K562 (cell line): ENCODE data around the gene GOLGA5. TPM values are rescaled to one million over a fixed set of nuclear protein-coding genes. Genes with fewer than 3 reads are reported as not detected.

Experiments
- ATAC-seq: fragments of 200-7000 bp; cut with Tn5 transposase; 3 replicates; pipeline ENCODE4 v1.9.1; 2020; ENCODE audit warnings: moderate library complexity
- BruUV-seq: library from RNA; stranded (reverse); fragments of 400-500 nt; replicated peaks from 2 replicates; lab custom pipeline; 2021; lab: Mats Ljungman, UMichigan
- CTCF ChIA-PET: fragments of 300-600 bp; formaldehyde crosslinking; extraction: SDS; loops from one replicate; lab custom pipeline; 2021; ENCODE audit warnings: low intra/inter-chr PET ratio; lab: Yijun Ruan, JAX
- POLR2A ChIA-PET: fragments of 300-600, 350-650 bp; sonication (Branson Sonifier 250); formaldehyde crosslinking; extraction: SDS; loops from one replicate; lab custom pipeline; 2021; ENCODE audit warnings: antibody characterized with exemption, inconsistent platforms; lab: Yijun Ruan, JAX
- DNase-seq, 4 experiments: peaks; one replicate each; pipeline versions ENCODE4 v3.0.0 to v3.0.0-alpha.2; 2011 to 2018; ENCODE audit warnings: low spot score in 3 of 4, mixed read lengths in 3 of 4; ENCODE audit errors: extremely low read depth in 1 of 4
- FAIRE-seq: peaks from 2 replicates; lab custom pipeline; 2011; peaks lifted over from hg19 to GRCh38; lab: Jason Lieb, UNC
- H2AFZ ChIP-seq: 2 replicates; pipeline ENCODE4 v1.6.0; 2011; ENCODE audit warnings: low read depth, low read length, control low read depth, inconsistent platforms
- H3K27ac ChIP-seq: fragments of 200-600 bp; 3 replicates; pipeline ENCODE4 v1.8.0; 2011; ENCODE audit warnings: low read depth, mild to moderate bottlenecking, control low read depth, inconsistent platforms, low read length, moderate library complexity, mixed read lengths; ENCODE audit errors: extremely low read depth
- H3K27me3 ChIP-seq, 2 experiments: fragments of 300-600 bp in 1 of 2; 2 replicates in 1 of 2; 3 replicates in 1 of 2; pipeline versions ENCODE4 v1.6.0 to v1.8.0; 2011; ENCODE audit warnings: inconsistent platforms in 2 of 2, low read length in 2 of 2, mild to moderate bottlenecking in 1 of 2, mixed read lengths in 1 of 2, moderate library complexity in 1 of 2; ENCODE audit not compliant: control insufficient read depth in 2 of 2, insufficient read depth in 2 of 2
- H3K36me3 ChIP-seq: fragments of 300-600 bp; 3 replicates; pipeline ENCODE4 v1.8.0; 2011; ENCODE audit warnings: mild to moderate bottlenecking, low read length, inconsistent platforms; ENCODE audit not compliant: control insufficient read depth, insufficient read depth
- H3K4me1 ChIP-seq, 2 experiments: fragments of 200-600 bp in 1 of 2; replicated peaks in 1 of 2; 2 replicates in 1 of 2; 3 replicates in 1 of 2; pipeline versions ENCODE4 v1.5.1 to v1.8.0; 2011; ENCODE audit warnings: inconsistent platforms in 2 of 2, low read length in 2 of 2, mild to moderate bottlenecking in 1 of 2, mixed read lengths in 1 of 2, moderate library complexity in 1 of 2; ENCODE audit not compliant: control insufficient read depth in 2 of 2, insufficient read depth in 2 of 2
- H3K4me2 ChIP-seq: 2 replicates; pipeline ENCODE4 v1.6.1; 2011; ENCODE audit warnings: low read length, control low read depth, inconsistent platforms, mixed read lengths; ENCODE audit not compliant: insufficient read depth
- H3K4me3 ChIP-seq: fragments of 200-600 bp; sonication (generic), shearing (Covaris generic); 2 replicates; pipeline ENCODE4 v1.5.1; 2016; ENCODE audit warnings: control low read depth, inconsistent platforms
- H3K79me2 ChIP-seq: fragments of 200-600 bp; 3 replicates; pipeline ENCODE4 v1.8.0; 2011; ENCODE audit warnings: low read length, inconsistent platforms; ENCODE audit not compliant: control insufficient read depth, insufficient read depth
- H3K9ac ChIP-seq, 2 experiments: 2 replicates each; pipeline versions ENCODE4 v1.6.0 to v1.6.1; 2011; ENCODE audit warnings: low read depth in 2 of 2, low read length in 2 of 2, control low read depth in 1 of 2, inconsistent platforms in 1 of 2, mild to moderate bottlenecking in 1 of 2, mixed read lengths in 1 of 2; ENCODE audit not compliant: insufficient read depth in 1 of 2
- H3K9me1 ChIP-seq: one replicate; pipeline ENCODE4 v1.6.0; 2011; ENCODE audit warnings: inconsistent platforms, mild to moderate bottlenecking, low read length, moderate library complexity; ENCODE audit not compliant: control insufficient read depth, insufficient read depth
- H3K9me3 ChIP-seq: replicated peaks from 2 replicates; pipeline ENCODE4 v1.5.1; 2011; ENCODE audit warnings: low read depth, low read length, inconsistent platforms; ENCODE audit not compliant: control insufficient read depth, insufficient read depth
- H4K20me1 ChIP-seq: replicated peaks from 2 replicates; pipeline ENCODE4 v1.6.1; 2011; ENCODE audit warnings: low read length, inconsistent platforms, mixed read lengths; ENCODE audit not compliant: control insufficient read depth, insufficient read depth
- BDP1 ChIP-seq: IDR thresholded peaks from 3 replicates; pipeline ENCODE4 v1.6.1; 2011; ENCODE audit not compliant: insufficient read length, insufficient read depth
- CAMTA2 ChIP-seq: fragments of 250-450 bp; sonication (Bioruptor Pico); conservative IDR thresholded peaks from 2 replicates; pipeline ENCODE4 v1.5.1; 2022
- COPS2 ChIP-seq: fragments of 450-650 bp; conservative IDR thresholded peaks from 2 replicates; pipeline ENCODE4 v1.6.1; 2016; ENCODE audit warnings: mild to moderate bottlenecking, moderate library complexity
- ELK3 ChIP-seq: fragments of 450-650 bp; formaldehyde crosslinking; IDR thresholded peaks from 2 replicates; pipeline ENCODE4 v1.4.0; 2020; ENCODE audit warnings: mild to moderate bottlenecking
- NCOA4 ChIP-seq: fragments of 450-650 bp; IDR thresholded peaks from 2 replicates; pipeline ENCODE4 v1.6.1; 2018; ENCODE audit warnings: mild to moderate bottlenecking; ENCODE audit not compliant: partially characterized antibody
- SIX5 ChIP-seq, 2 experiments: IDR thresholded peaks; 2 replicates each; pipeline ENCODE4 v1.6.1; 2011; ENCODE audit warnings: low read length in 2 of 2, borderline replicate concordance in 1 of 2, low read depth in 1 of 2, mild to moderate bottlenecking in 1 of 2, moderate library complexity in 1 of 2; ENCODE audit not compliant: insufficient read depth in 1 of 2
- SMARCE1 ChIP-seq: fragments of 450-650 bp; IDR thresholded peaks from 2 replicates; pipeline ENCODE4 v1.7.1; 2016; ENCODE audit warnings: mild to moderate bottlenecking
- SP1 ChIP-seq: sonication (generic); formaldehyde crosslinking; IDR thresholded peaks from 2 replicates; pipeline ENCODE4 v1.8.1; 2022; ENCODE audit warnings: mild to moderate bottlenecking, missing genetic modification reagents
- ZNF124 ChIP-seq: sonication (generic); formaldehyde crosslinking; IDR thresholded peaks from 2 replicates; pipeline ENCODE4 v1.8.1; 2022; ENCODE audit warnings: missing genetic modification reagents
- ZNF551 ChIP-seq: fragments of 250-450 bp; sonication (Bioruptor Pico); IDR thresholded peaks from 2 replicates; pipeline ENCODE4 v1.5.0; 2021; ENCODE audit warnings: mild to moderate bottlenecking, moderate library complexity
- WGBS: fragments of 100-300 bp; shearing (Covaris generic); methylation state at CpG from one replicate; pipeline ENCODE4 v1.1.6; 2016; ENCODE audit warnings: low coverage, mixed read lengths; ENCODE audit not compliant: insufficient coverage; ENCODE audit errors: missing lambda C conversion rate; 5-methylcytosine and 5-hydroxymethylcytosine counted together
- in situ Hi-C: fragments of 300-500 bp; cut with MboI; formaldehyde crosslinking; loops from 4 replicates; pipeline ENCODE4 v1.15.0; 2018; ENCODE audit warnings: inconsistent platforms, mixed read lengths
- intact Hi-C: fragments of 100-400 bp; cut with micrococcal nuclease; formaldehyde crosslinking; loops from 2 replicates; pipeline ENCODE4 v1.14.2; 2022
- polyA plus RNA-seq, 8 experiments: library from polyadenylated mRNA; depleted of rRNA in 4 of 8; stranded (reverse) in 5 of 8; unstranded in 3 of 8; fragments of >200 nt; fragmentation: Nextera tagmentation in 2 of 8; fragmentation: Illumina TruSeq in 1 of 8; extraction: Ambion mirVana in 2 of 8; extraction: Trizol in 1 of 8; gene quantifications; 2 replicates each; pipeline versions ENCODE4 v1.2.1 to v1.2.3, GENCODE V29; 2011 to 2014; ENCODE audit warnings: inconsistent platforms in 1 of 8, missing spikeins in 1 of 8
- total RNA-seq, 7 experiments: library from RNA; depleted of rRNA in 6 of 7; stranded (reverse); fragments of >200 nt in 6 of 7; fragmentation: Illumina TruSeq in 2 of 7; extraction: Trizol in 2 of 7; gene quantifications; 2 replicates each; pipeline versions ENCODE4 v1.2.1 to v1.2.3, GENCODE V29; 2011 to 2021; ENCODE audit warnings: low replicate concordance in 1 of 7
- TF ChIP-seq, protein P1 (sequence below), 2 experiments: fragments of 450-650 bp in 1 of 2; sonication (generic) in 1 of 2; formaldehyde crosslinking; conservative IDR thresholded peaks; 2 replicates each; pipeline versions ENCODE4 v1.4.0 to v1.8.1; 2020 to 2022; ENCODE audit warnings: mild to moderate bottlenecking in 1 of 2, missing genetic modification reagents in 1 of 2

The GOLGA5 gene
- total and polyA plus RNA-seq, 9 of the 15 experiments (the other 6 are each of a cell fraction or from before 2014, with no cell fraction given): 5.7 to 19.6 (median 12.7) TPM

GRCh38 chr14:92755495-92755894 is 38.6 kb upstream of the GOLGA5 start (continued):
- TF ChIP-seq COPS2: no peak
- no peak for TF ChIP-seq NCOA4
- no peak for TF ChIP-seq ZNF551 (CRISPR knock-in tag)
- peak; percentile 22; the same call in 1 of the 2 replicates for TF ChIP-seq SMARCE1
- TF ChIP-seq SIX5 (IDR thresholded peaks at IDR 0.05; ENCODE audit: borderline replicate concordance in 1 of 2, insufficient read depth in 1 of 2, low read depth in 1 of 2, low read length in 2 of 2): no peak
- TF ChIP-seq, protein P1, sequence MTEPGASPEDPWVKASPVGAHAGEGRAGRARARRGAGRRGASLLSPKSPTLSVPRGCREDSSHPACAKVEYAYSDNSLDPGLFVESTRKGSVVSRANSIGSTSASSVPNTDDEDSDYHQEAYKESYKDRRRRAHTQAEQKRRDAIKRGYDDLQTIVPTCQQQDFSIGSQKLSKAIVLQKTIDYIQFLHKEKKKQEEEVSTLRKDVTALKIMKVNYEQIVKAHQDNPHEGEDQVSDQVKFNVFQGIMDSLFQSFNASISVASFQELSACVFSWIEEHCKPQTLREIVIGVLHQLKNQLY (CRISPR knock-in tag; conservative IDR thresholded peaks at IDR 0.05): no peak
- TF ChIP-seq ZNF124 (CRISPR knock-in tag): no peak
- TF ChIP-seq, all 486 proteins: peak for 21

- no peaks in the 10 kb centered on the region for H3K79me2 ChIP-seq
- WGBS: 21% methylated on average over 3 of the region's 4 CpGs
- FAIRE-seq: no peak
Observed at GRCh38 chr14:92756446-92756845, 37.7 kb upstream of the GOLGA5 start.

More at GRCh38 chr14:92756446-92756845, 37.7 kb upstream of the GOLGA5 start:
- ATAC-seq (no peak), DNase-seq (no peak)
- in situ Hi-C loops: no loop called here
- Histone ChIP-seq H3K9me1 (no peaks in the 10 kb centered on the region), H3K27me3 (no peaks in the 10 kb centered on the region), H3K4me3 (no peak overlapping the region), H3K4me2 (no peak overlapping the region), H3K27ac (no peak overlapping the region), H3K9ac (no peak overlapping the region), H3K9me3 (no peaks in the 10 kb centered on the region), H4K20me1 (no peaks in the 10 kb centered on the region), H2AFZ (no peak overlapping the region), H3K4me1 (peaks cover 0 to 11% of the 10 kb centered on the region in 2 experiments; a peak in 3 of 5 replicates), H3K36me3 (no peaks in the 10 kb centered on the region)
- ChIA-PET POLR2A (no interaction called here), CTCF (no interaction called here)
- no peak for TF ChIP-seq CAMTA2 (CRISPR knock-in tag)
- no peak for TF ChIP-seq ELK3 (CRISPR knock-in tag)
- no peak for TF ChIP-seq SP1 (CRISPR knock-in tag)
- TF ChIP-seq BDP1: no peak
- no peak for TF ChIP-seq NCOA4
- intact Hi-C loops: no loop called here
- no TSS peak for BruUV-seq
